GM12878 (cell line): ENCODE measurements around the gene TMEM109. TPM values are rescaled to one million over a fixed set of nuclear protein-coding genes. Genes with fewer than 3 reads are reported as not detected.

Experiments
- ATAC-seq: fragments of 200-7000 bp; cut with Tn5 transposase; 3 replicates; pipeline ENCODE4 v1.9.1; 2020; ENCODE audit warnings: mild to moderate bottlenecking, moderate library complexity
- BruUV-seq: library from RNA; stranded (reverse); fragments of 400-500 nt; replicated peaks from 2 replicates; lab custom pipeline; 2021; lab: Mats Ljungman, UMichigan
- CTCF ChIA-PET: fragments of 300-600 bp; sonication (Branson Sonifier 250); formaldehyde crosslinking; extraction: SDS; loops from one replicate; lab custom pipeline; 2021; ENCODE audit warnings: inconsistent platforms; lab: Yijun Ruan, JAX
- POLR2A ChIA-PET: fragments of 350-600 bp; formaldehyde crosslinking; extraction: SDS; loops from one replicate; lab custom pipeline; 2021; ENCODE audit warnings: inconsistent platforms; lab: Charles Lee
- RAD21 ChIA-PET: fragments of 300-600 bp; sonication (Branson Sonifier 250); formaldehyde crosslinking; loops from one replicate; lab custom pipeline; 2023; ENCODE audit warnings: antibody characterized with exemption; ENCODE audit not compliant: unreplicated experiment; lab: Charles Lee
- SMC1A ChIA-PET: fragments of 300-600 bp; sonication (Branson Sonifier 250); formaldehyde crosslinking; loops from one replicate; lab custom pipeline; 2023; ENCODE audit not compliant: unreplicated experiment, uncharacterized antibody; lab: Charles Lee
- DNase-seq: peaks from one replicate; pipeline ENCODE4 v3.0.0-alpha.2; 2011; ENCODE audit warnings: low read depth, low spot score
- FAIRE-seq: peaks from 3 replicates; lab custom pipeline; 2011; peaks lifted over from hg19 to GRCh38; lab: Jason Lieb, UNC
- H2AFZ ChIP-seq: 2 replicates; pipeline ENCODE4 v1.6.0; 2011; ENCODE audit warnings: low read depth, low read length, control low read depth; ENCODE audit not compliant: control insufficient read depth
- H3K27ac ChIP-seq: 2 replicates; pipeline ENCODE4 v1.5.1; 2011; ENCODE audit warnings: control low read depth; ENCODE audit not compliant: control insufficient read depth, insufficient read depth
- H3K27me3 ChIP-seq, 2 experiments: replicated peaks in 1 of 2; 2 replicates each; pipeline versions ENCODE4 v1.6.0 to v1.6.1; 2011; ENCODE audit warnings: low read length in 1 of 2; ENCODE audit not compliant: control insufficient read depth in 2 of 2, insufficient read depth in 2 of 2
- H3K36me3 ChIP-seq, 2 experiments: 2 replicates each; pipeline ENCODE4 v1.5.1; 2011; ENCODE audit warnings: low read length in 1 of 2; ENCODE audit not compliant: control insufficient read depth in 2 of 2, insufficient read depth in 2 of 2
- H3K4me1 ChIP-seq: 2 replicates; pipeline ENCODE4 v1.6.1; 2011; ENCODE audit warnings: mild to moderate bottlenecking, low read length, moderate library complexity, mixed read lengths; ENCODE audit not compliant: control insufficient read depth, insufficient read depth
- H3K4me2 ChIP-seq: 2 replicates; pipeline ENCODE4 v1.6.0; 2011; ENCODE audit warnings: control low read depth; ENCODE audit not compliant: control insufficient read depth, insufficient read depth
- H3K4me3 ChIP-seq: fragments of 200-600 bp; sonication (generic); 2 replicates; pipeline ENCODE4 v1.5.1; 2016
- H3K79me2 ChIP-seq: 2 replicates; pipeline ENCODE4 v1.6.0; 2011; ENCODE audit warnings: low read length; ENCODE audit not compliant: control insufficient read depth, insufficient read depth
- H3K9ac ChIP-seq: 2 replicates; pipeline ENCODE4 v1.8.0; 2011; ENCODE audit warnings: low read length, control low read depth, mixed read lengths; ENCODE audit not compliant: control insufficient read depth, insufficient read depth
- H3K9me3 ChIP-seq: replicated peaks from 3 replicates; pipeline ENCODE4 v1.5.1; 2011; ENCODE audit warnings: mild to moderate bottlenecking, low read length; ENCODE audit not compliant: control insufficient read depth, insufficient read depth
- H4K20me1 ChIP-seq: 2 replicates; pipeline ENCODE4 v1.6.0; 2011; ENCODE audit not compliant: control insufficient read depth, insufficient read depth
- ATF7 ChIP-seq: fragments of 450-650 bp; IDR thresholded peaks from 2 replicates; pipeline ENCODE4 v1.6.1; 2016; ENCODE audit warnings: low read depth, mild to moderate bottlenecking
- HDAC6 ChIP-seq: fragments of 200-600 bp; sonication (generic); IDR thresholded peaks from one replicate; pipeline ENCODE4 v1.8.0; 2017; ENCODE audit warnings: antibody characterized with exemption; ENCODE audit not compliant: unreplicated experiment
- JUNB ChIP-seq: IDR thresholded peaks from 2 replicates; pipeline ENCODE4 v1.6.1; 2016; ENCODE audit warnings: antibody characterized with exemption, mild to moderate bottlenecking
- KLF5 ChIP-seq: fragments of 450-650 bp; IDR thresholded peaks from 2 replicates; pipeline ENCODE4 v1.6.1; 2014; ENCODE audit warnings: mild to moderate bottlenecking; ENCODE audit not compliant: partially characterized antibody
- LARP7 ChIP-seq: fragments of 450-650 bp; IDR thresholded peaks from 2 replicates; pipeline ENCODE4 v1.6.1; 2017; ENCODE audit warnings: mild to moderate bottlenecking
- STAT3 ChIP-seq: IDR thresholded peaks from 2 replicates; pipeline ENCODE4 v1.6.1; 2011; ENCODE audit warnings: low read depth, low read length, improper control_type of control experiment
- WRNIP1 ChIP-seq: IDR thresholded peaks from 2 replicates; pipeline ENCODE4 v1.6.1; 2011; ENCODE audit warnings: low read depth, low read length, improper control_type of control experiment, borderline replicate concordance
- ZBED1 ChIP-seq: IDR thresholded peaks from 2 replicates; pipeline ENCODE4 v1.6.1; 2016; ENCODE audit warnings: borderline replicate concordance
- ZSCAN29 ChIP-seq: fragments of 450-650 bp; IDR thresholded peaks from 2 replicates; pipeline ENCODE4 v1.6.1; 2017; ENCODE audit warnings: mild to moderate bottlenecking, moderate library complexity
- WGBS: methylation state at CpG from one replicate; pipeline ENCODE4 v1.1.6; 2016; ENCODE audit warnings: low lambda C conversion rate; ENCODE audit not compliant: insufficient replicate concordance, insufficient coverage; ENCODE audit errors: missing lambda C conversion rate; 5-methylcytosine and 5-hydroxymethylcytosine counted together
- in situ Hi-C: fragments of 300-500 bp; cut with MboI; formaldehyde crosslinking; loops from 9 replicates; pipeline ENCODE4 v1.14.3; 2018; ENCODE audit warnings: mixed read lengths
- intact Hi-C: fragments of 100-400 bp; cut with micrococcal nuclease; formaldehyde crosslinking; loops from one replicate; pipeline ENCODE4 v1.14.2; 2022; ENCODE audit not compliant: unreplicated experiment
- polyA plus RNA-seq, 11 experiments: library from polyadenylated mRNA; depleted of rRNA in 4 of 11; unstranded in 6 of 11; stranded (reverse) in 5 of 11; fragments of >200 nt; fragmentation: Nextera tagmentation in 4 of 11; fragmentation: Illumina TruSeq in 1 of 11; extraction: Ambion mirVana in 4 of 11; extraction: Trizol in 1 of 11; gene quantifications; 1 replicate in 1 of 11; 2 replicates in 10 of 11; pipeline versions ENCODE4 v1.2.1 to v1.2.3, GENCODE V29; 2011 to 2016; ENCODE audit warnings: inconsistent platforms in 2 of 11, missing spikeins in 2 of 11, low read depth in 1 of 11
- total RNA-seq, 4 experiments: library from RNA; depleted of rRNA in 3 of 4; stranded (reverse); fragments of >200 nt in 3 of 4; fragmentation: Illumina TruSeq in 1 of 4; extraction: Trizol in 1 of 4; gene quantifications; 2 replicates each; pipeline versions ENCODE4 v1.2.1 to v1.2.3, GENCODE V29; 2013 to 2021

Gene TMEM109
- total and polyA plus RNA-seq, 10 of the 15 experiments (the other 5 are each of a cell fraction or from before 2014, with no cell fraction given), result 21.9 to 199 (median 85.2) TPM

DNA sequence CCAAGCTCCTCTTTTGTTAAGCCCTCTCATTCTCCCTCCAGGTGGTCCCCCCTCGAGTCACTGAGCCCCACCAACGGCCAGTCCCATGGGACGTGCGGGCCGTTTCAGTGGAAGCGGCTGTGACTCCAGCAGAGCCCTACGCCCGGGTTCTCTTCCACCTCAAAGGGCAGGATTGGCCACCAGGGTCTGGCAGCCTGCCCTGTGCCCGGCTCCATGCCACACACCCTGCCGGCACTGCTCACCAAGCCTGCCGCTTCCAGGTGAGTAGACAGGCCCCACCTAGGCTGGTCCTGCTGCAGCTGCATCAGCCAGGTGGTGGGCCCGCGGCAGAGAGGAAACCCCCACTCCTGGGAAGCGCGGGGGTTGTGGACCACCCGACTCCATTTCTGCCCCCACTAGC, 13.6 kb downstream of the TMEM109 start (continued):
- no peak for TF ChIP-seq JUNB

DNA sequence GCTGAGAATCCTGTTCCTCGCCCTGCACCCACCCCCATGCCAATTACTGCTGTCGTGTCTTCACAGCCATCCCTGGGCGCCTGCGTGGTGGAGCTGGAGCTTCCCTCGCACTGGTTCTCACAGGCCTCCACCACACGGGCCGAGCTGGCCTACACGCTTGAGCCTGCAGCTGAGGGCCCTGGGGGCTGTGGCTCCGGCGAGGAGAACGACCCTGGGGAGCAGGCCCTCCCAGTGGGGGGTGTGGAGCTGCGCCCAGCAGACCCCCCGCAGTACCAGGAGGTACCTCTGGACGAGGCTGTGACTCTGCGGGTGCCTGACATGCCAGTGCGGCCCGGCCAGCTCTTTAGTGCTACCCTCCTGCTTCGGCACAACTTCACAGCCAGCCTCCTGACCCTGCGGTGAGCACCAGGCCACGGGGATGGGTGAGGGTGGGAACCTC, 14.6 kb downstream of the TMEM109 start:
- no peak for DNase-seq
- H3K79me2 ChIP-seq, result no peaks in the 10 kb centered on the region
- no peak overlapping the region for H3K4me3 ChIP-seq
- no peaks in the 10 kb centered on the region for H3K9me3 ChIP-seq
- no peak overlapping the region for H3K4me2 ChIP-seq
- H4K20me1 ChIP-seq, result no peaks in the 10 kb centered on the region
- TF ChIP-seq HDAC6 (no peak), ZSCAN29 (no peak), ATF7 (no peak), ZBED1 (no peak), WRNIP1 (no peak), STAT3 (no peak), KLF5 (no peak), LARP7 (no peak)
- H3K27ac ChIP-seq, result no peak overlapping the region
- WGBS, result 58% methylated on average over 20 of the region's 20 CpGs
- no peak for FAIRE-seq
- H3K27me3 ChIP-seq, result no peaks in the 10 kb centered on the region
- ChIA-PET SMC1A (interaction anchor here (2.3 kb wide), 1 partner anchor 13 kb away, joined by 10 read pairs; no protein-coding TSS in a partner anchor), POLR2A (no interaction called here), RAD21 (interaction anchor here (0.8 kb wide), 1 partner anchor 13 kb away, joined by 3 read pairs; no protein-coding TSS in a partner anchor), CTCF (interaction anchor here (1.0 to 2.0 kb wide), 4 partner anchors 11 to 96 kb away, joined by 3 to 6 read pairs (median 4); no protein-coding TSS in a partner anchor)
- H3K36me3 ChIP-seq, result no peaks in the 10 kb centered on the region
- no peak for ATAC-seq
- no peak overlapping the region for H2AFZ ChIP-seq
- peaks cover 39% of the 10 kb centered on the region for H3K4me1 ChIP-seq
- in situ Hi-C loops (no loop called here), intact Hi-C loops (no loop called here)
- no TSS peak for BruUV-seq
- no peak overlapping the region for H3K9ac ChIP-seq
